SK-N-MC (cell line): ENCODE data around the gene PI4KA.

ENCODE experiments used
- EZH2 ChIP-seq: fragments of 200-600 bp; sonication (generic); IDR thresholded peaks from one replicate; pipeline ENCODE4 v1.6.1; 2017; ENCODE audit warnings: antibody characterized with exemption
- POLR2AphosphoS5 ChIP-seq: IDR thresholded peaks from 2 replicates; pipeline ENCODE4 v1.6.1; 2012; ENCODE audit warnings: mild to moderate bottlenecking, low read depth, low read length, borderline replicate concordance

DNA sequence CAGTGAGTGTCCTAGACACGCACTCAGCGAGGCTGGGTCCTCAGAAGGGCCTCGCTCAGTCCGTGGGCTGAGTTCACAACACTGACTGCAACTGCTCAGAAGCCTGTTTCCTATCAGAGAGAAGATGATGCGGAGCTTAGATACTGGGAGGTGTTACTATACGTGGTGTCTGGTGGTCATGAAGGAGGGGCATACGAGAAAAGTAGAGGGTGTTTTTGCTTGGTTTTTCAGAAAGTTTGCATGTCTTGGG, 94.2 kb downstream of the PI4KA start:
- TF ChIP-seq POLR2AphosphoS5 (no peak), EZH2 (no peak)
